ENCODE measurements around the gene VRK3.

The VRK3 gene

GRCh38 chr19:49932731-49933131, 92.4 kb downstream of the VRK3 start:
- Histone ChIP-seq H2AFZ (ENCODE audit: low read depth, low read length) (no peak overlapping the region), H3K4me2 (ENCODE audit: insufficient read depth, low read length) (peak overlapping the region; percentile 49; the same call in 1 of the 2 replicates), H3K4me3 (ENCODE audit: low read depth in 1 of 2, low read length in 2 of 2) (peak overlapping the region in 1 of 2 experiments; percentile 38; a peak in 1 of 4 replicates), H3K9me3 (ENCODE audit: insufficient read depth, low read length, severe bottlenecking) (no peaks in the 10 kb centered on the region), H3K27me3 (ENCODE audit: insufficient read depth, low read length, poor library complexity) (no peaks in the 10 kb centered on the region), H3K79me2 (ENCODE audit: insufficient read depth, low read length) (peaks cover 58% of the 10 kb centered on the region), H4K20me1 (ENCODE audit: insufficient read depth, low read length) (peaks cover 44% of the 10 kb centered on the region), H3K4me1 (ENCODE audit: insufficient read depth, low read length) (peaks cover 42% of the 10 kb centered on the region), H3K27ac (ENCODE audit: low read length) (no peak overlapping the region), H3K9ac (ENCODE audit: low read depth, low read length) (no peak overlapping the region), H3K36me3 (ENCODE audit: insufficient read depth, low read length) (peaks cover 50% of the 10 kb centered on the region)
- TF ChIP-seq CTCF (IDR thresholded peaks at IDR 0.05; ENCODE audit: borderline replicate concordance, extremely low read depth, low read length, poor library complexity, severe bottlenecking) (no peak), EZH2 (IDR thresholded peaks at IDR 0.05; ENCODE audit: borderline replicate concordance, low read depth, low read length, severe bottlenecking) (no peak)
- peak; percentile 78 for DNase-seq
- ATAC-seq (ENCODE audit: insufficient read depth, low read depth), result peak; percentile 12; the same call in 2 of the 3 replicates

GRCh38 chr19:49932041-49932451, 93.1 kb downstream of the VRK3 start:
- Histone ChIP-seq H3K9me3 (ENCODE audit: insufficient read depth, low read length, severe bottlenecking) (no peaks in the 10 kb centered on the region), H4K20me1 (ENCODE audit: insufficient read depth, low read length) (peaks cover 50% of the 10 kb centered on the region), H3K4me1 (ENCODE audit: insufficient read depth, low read length) (peaks cover 46% of the 10 kb centered on the region), H3K36me3 (ENCODE audit: insufficient read depth, low read length) (peaks cover 57% of the 10 kb centered on the region), H3K79me2 (ENCODE audit: insufficient read depth, low read length) (peaks cover 65% of the 10 kb centered on the region), H2AFZ (ENCODE audit: low read depth, low read length) (no peak overlapping the region), H3K27me3 (ENCODE audit: insufficient read depth, low read length, poor library complexity) (no peaks in the 10 kb centered on the region), H3K27ac (ENCODE audit: low read length) (no peak overlapping the region), H3K4me3 (ENCODE audit: low read depth in 1 of 2, low read length in 2 of 2) (peak overlapping the region in 1 of 2 experiments; percentile 97; a peak in 1 of 4 replicates), H3K4me2 (ENCODE audit: insufficient read depth, low read length) (peak overlapping the region; percentile 76; the same call in 1 of the 2 replicates), H3K9ac (ENCODE audit: low read depth, low read length) (no peak overlapping the region)
- DNase-seq, result no peak
- no peak for TF ChIP-seq CTCF (IDR thresholded peaks at IDR 0.05; ENCODE audit: borderline replicate concordance, extremely low read depth, low read length, poor library complexity, severe bottlenecking)
- TF ChIP-seq EZH2 (IDR thresholded peaks at IDR 0.05; ENCODE audit: borderline replicate concordance, low read depth, low read length, severe bottlenecking), result no peak
- no peak for ATAC-seq (ENCODE audit: insufficient read depth, low read depth)

- DNase-seq, result no peak
- Histone ChIP-seq H3K36me3 (ENCODE audit: insufficient read depth, low read length) (peaks cover 63% of the 10 kb centered on the region), H3K79me2 (ENCODE audit: insufficient read depth, low read length) (peaks cover 70% of the 10 kb centered on the region)
These were observed 93.7 kb downstream of the VRK3 start for GRCh38 chr19:49931293-49932040.

More at GRCh38 chr19:49931293-49932040, 93.7 kb downstream of the VRK3 start:
- TF ChIP-seq EZH2 (IDR thresholded peaks at IDR 0.05; ENCODE audit: borderline replicate concordance, low read depth, low read length, severe bottlenecking) (no peak), CTCF (IDR thresholded peaks at IDR 0.05; ENCODE audit: borderline replicate concordance, extremely low read depth, low read length, poor library complexity, severe bottlenecking) (no peak)
- Histone ChIP-seq H3K9me3 (ENCODE audit: insufficient read depth, low read length, severe bottlenecking) (no peaks in the 10 kb centered on the region), H3K27me3 (ENCODE audit: insufficient read depth, low read length, poor library complexity) (no peaks in the 10 kb centered on the region), H2AFZ (ENCODE audit: low read depth, low read length) (no peak overlapping the region), H3K4me1 (ENCODE audit: insufficient read depth, low read length) (peaks cover 52% of the 10 kb centered on the region), H4K20me1 (ENCODE audit: insufficient read depth, low read length) (peaks cover 56% of the 10 kb centered on the region), H3K4me2 (ENCODE audit: insufficient read depth, low read length) (peak overlapping the region; percentile 76), H3K9ac (ENCODE audit: low read depth, low read length) (no peak overlapping the region; the same call in 1 of the 2 replicates), H3K27ac (ENCODE audit: low read length) (peak overlapping the region; percentile 97; the same call in 1 of the 2 replicates), H3K4me3 (ENCODE audit: low read depth in 1 of 2, low read length in 2 of 2) (peak overlapping the region in 1 of 2 experiments; percentile 97; a peak in 2 of 4 replicates)
- ATAC-seq (ENCODE audit: insufficient read depth, low read depth), result no peak
